HG02623 (cell line): ENCODE results near the gene SCYGR2.

Source experiments
- ATAC-seq: cut with Tn5 transposase; IDR thresholded peaks from one replicate; pipeline ENCODE4 v1.9.1; 2021; ENCODE audit warnings: moderate library complexity; ENCODE audit not compliant: unreplicated experiment

Gene SCYGR2

GRCh38 chr2:227612546-227613271, 14.0 kb downstream of the SCYGR2 start:
- no peak for ATAC-seq

GRCh38 chr2:227613272-227613660, 14.6 kb downstream of the SCYGR2 start:
- ATAC-seq = no peak

DNA sequence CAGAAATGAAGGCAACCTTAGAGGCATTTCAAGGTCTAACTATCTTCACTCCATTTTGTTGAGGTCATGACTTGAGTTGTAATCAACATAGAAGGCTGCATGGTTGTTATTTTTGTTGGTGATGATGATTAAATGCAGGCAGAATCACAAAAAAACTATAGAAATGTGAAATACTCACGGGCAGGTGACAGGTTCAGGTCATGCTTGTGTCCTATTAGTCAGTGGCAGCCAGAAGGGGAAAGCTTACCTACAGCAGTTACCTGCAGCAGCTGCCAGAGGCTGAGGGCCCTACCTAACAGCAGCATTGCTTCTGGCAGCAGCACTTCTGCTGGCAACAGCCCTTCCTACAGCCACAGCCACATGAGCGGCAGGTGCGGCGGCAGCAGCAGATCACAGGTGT, 15.6 kb downstream of the SCYGR2 start:
- ATAC-seq = no peak

DNA sequence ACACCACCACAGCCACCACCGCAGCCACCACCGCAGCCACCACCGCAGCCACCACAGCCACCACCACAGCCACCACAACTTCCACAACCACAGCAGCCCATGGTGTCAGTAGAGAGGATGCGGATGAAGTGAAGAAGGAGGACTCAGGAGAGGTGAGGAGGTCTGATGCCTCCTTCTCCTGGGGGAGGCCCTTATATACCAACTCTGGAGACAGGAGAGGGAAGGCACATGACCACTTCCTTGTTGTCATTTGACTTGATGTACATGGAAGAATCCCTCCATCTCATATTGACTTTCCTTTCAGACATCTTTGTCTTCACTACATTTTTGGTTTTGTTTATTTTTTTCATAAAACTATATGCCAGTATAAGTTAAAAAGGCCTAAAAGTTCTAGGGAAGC, 16.0 kb downstream of the SCYGR2 start, which contains the start of gene SCYGR3:
Gene SCYGR3 (minus strand): TSS at position 101 of the 400 bp plus-strand sequence. CDS start 0 bp downstream, at position 101.
- no peak for ATAC-seq

DNA sequence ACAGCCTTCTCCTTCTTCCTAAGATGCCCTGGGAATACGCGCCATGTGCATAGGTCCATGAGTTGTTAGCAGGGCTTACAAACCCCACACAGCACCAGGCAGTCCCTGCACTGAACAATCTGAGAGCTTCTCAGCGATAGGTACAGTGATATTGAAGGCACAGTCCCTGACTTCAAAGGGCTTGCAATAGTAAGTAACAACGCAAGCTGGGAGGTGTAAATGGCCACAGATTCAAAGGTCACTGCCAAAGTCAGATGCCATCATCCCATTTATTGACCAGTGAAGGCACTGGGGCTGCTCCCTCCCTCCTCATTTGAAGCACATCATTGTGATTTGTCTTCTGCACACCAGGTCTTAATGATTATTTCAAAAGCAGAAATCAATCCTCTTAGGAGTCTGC, 16.5 kb downstream of the SCYGR2 start:
- no peak for ATAC-seq

DNA sequence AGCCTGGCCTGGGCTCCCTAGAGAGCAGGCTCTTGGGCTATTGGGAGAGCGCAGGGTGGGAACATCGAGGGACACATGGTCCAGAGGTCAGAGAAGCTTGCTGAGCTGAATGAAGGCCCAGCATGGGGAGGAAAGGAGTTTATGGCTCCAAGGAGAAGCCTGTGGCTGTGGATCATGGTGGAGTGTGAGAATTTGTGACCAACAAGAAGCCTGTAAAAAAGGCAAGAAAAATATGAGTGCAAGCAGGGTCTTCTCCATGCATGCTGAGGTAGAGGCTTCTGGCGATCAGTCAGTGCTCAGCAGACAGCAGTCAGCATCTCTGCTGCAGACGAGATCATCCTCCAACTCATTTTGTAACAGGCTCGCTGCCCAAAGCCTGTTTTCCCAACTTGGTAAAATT, 17.2 kb downstream of the SCYGR2 start:
- no peak for ATAC-seq

- ATAC-seq = no peak
Observed at GRCh38 chr2:227616631-227617030, 17.9 kb downstream of the SCYGR2 start.

GRCh38 chr2:227617316-227618230, 18.9 kb downstream of the SCYGR2 start, which contains the start of gene SCYGR4:
Gene SCYGR4 (plus strand): TSS chr2:227617498. CDS start chr2:227617498, 0 bp downstream.
- ATAC-seq = no peak

GRCh38 chr2:227623226-227623625, 24.5 kb downstream of the SCYGR2 start:
- no peak for ATAC-seq

DNA sequence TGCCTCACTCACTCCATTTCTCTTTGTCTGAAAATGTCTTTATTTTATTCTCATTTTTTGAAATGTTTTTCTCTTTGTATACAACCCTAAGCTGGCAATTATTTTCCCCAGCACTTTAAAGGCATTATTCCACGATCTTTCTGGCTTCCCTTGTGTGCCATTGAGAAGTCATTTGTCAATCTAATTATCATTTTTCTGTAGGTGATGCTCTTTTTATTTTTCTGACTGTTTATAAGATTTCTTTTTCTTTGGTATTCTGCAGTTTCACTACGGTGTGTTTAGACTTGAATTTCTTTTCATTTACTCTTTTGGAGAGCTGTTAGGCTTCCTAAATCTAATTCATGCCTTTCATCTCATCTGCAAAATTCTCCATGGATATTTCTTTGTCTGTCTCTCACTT, 26.7 kb downstream of the SCYGR2 start:
- ATAC-seq = no peak

GRCh38 chr2:227626580-227627151, 28.0 kb downstream of the SCYGR2 start:
- ATAC-seq = no peak

DNA sequence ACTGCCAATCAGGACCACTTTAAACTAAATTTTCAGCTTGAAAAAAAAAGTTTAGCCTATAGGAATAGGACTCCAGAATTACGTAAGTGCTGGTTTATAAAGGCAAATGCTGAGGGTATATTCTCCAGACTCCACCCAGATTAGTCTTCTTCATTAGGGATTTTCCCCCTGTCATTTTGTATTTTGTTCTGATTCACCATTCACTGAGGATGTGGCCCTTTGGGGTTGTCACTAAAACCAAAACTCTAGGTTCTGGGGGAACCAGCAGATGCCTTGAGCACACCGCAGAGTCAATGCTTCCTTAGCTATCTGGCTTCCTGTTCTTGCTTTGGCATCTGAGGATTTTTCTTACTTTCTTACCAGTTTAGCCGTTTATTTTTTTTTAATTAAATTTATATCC, 29.1 kb downstream of the SCYGR2 start:
- ATAC-seq = peak; percentile 98

- ATAC-seq = no peak
Observed at GRCh38 chr2:227629435-227629834, 30.7 kb downstream of the SCYGR2 start.

- ATAC-seq = no peak
Observed at GRCh38 chr2:227630322-227630721, 31.6 kb downstream of the SCYGR2 start.

- ATAC-seq = no peak
Observed at GRCh38 chr2:227632827-227633226, 34.1 kb downstream of the SCYGR2 start.

- ATAC-seq = no peak
Observed at GRCh38 chr2:227634201-227634600, 35.5 kb downstream of the SCYGR2 start.

- no peak for ATAC-seq
Observed at GRCh38 chr2:227642656-227643055, 44.0 kb downstream of the SCYGR2 start.

DNA sequence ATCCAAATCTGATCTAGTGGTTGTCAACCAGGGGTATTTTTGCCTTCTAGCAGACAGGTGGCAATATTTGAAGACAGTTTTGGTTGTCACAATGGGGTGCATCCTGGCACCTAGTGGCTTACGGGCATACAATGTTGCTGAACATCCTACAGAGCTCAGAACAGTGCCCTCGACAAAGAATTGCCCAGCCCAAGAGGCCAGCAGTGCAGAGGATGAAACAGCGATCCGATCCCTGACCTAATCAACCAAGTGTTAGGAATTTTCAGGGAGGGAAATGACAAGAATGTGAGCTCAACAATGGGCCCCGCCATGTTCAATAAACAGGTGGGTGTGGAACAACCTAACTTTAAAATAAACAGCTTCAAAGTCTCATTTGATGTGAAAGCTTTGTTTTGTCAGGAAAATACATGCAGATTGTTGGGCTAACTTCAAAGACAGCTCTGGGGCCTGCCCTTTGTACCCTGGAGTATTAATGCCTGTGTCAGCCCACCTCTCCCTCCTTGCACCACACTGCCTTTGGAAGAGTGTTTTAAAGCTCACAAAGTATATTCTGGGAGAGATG, 45.4 kb downstream of the SCYGR2 start:
- no peak for ATAC-seq
